SK-N-MC (cell line): Measurements from ENCODE around the gene CCDC40.

Source experiments
- EZH2 ChIP-seq: fragments of 200-600 bp; sonication (generic); IDR thresholded peaks from one replicate; pipeline ENCODE4 v1.6.1; 2017; ENCODE audit warnings: antibody characterized with exemption
- FOXP2 ChIP-seq: optimal IDR thresholded peaks from 2 replicates; pipeline ENCODE3; 2011; ENCODE audit warnings: mild to moderate bottlenecking, moderate library complexity; ENCODE audit not compliant: insufficient read depth; ENCODE audit errors: extremely low read length, control extremely low read depth
- POLR2AphosphoS5 ChIP-seq: IDR thresholded peaks from 2 replicates; pipeline ENCODE4 v1.6.1; 2012; ENCODE audit warnings: mild to moderate bottlenecking, low read depth, low read length, borderline replicate concordance

- TF ChIP-seq EZH2 (no peak), POLR2AphosphoS5 (no peak), FOXP2 (no peak)
These were observed 9.4 kb upstream of the CCDC40 start for GRCh38 chr17:80027043-80027435.
